ENCODE measurements around the gene PDPK1.

Gene PDPK1

DNA sequence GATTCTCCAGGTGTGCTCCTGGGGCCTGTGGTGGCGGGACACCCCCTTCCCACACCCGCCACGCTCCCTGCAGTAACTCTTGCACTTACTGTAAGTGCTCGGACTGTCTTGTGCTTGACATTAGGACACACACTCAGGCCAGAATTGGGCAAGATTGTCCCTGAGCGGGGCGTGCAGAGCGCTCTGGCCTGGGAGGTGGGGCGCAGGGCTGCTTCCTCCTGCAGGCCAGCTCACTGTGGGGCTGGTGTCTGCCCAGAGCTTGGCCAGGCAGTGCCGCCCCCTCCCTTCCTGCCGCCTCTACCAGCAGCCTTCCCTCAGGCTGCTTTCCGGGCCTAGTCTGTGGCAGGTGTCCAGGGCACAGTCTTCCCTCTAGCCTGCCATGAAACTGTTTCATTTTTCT, 30.2 kb upstream of the PDPK1 start:
- DNase-seq = no peak

DNA sequence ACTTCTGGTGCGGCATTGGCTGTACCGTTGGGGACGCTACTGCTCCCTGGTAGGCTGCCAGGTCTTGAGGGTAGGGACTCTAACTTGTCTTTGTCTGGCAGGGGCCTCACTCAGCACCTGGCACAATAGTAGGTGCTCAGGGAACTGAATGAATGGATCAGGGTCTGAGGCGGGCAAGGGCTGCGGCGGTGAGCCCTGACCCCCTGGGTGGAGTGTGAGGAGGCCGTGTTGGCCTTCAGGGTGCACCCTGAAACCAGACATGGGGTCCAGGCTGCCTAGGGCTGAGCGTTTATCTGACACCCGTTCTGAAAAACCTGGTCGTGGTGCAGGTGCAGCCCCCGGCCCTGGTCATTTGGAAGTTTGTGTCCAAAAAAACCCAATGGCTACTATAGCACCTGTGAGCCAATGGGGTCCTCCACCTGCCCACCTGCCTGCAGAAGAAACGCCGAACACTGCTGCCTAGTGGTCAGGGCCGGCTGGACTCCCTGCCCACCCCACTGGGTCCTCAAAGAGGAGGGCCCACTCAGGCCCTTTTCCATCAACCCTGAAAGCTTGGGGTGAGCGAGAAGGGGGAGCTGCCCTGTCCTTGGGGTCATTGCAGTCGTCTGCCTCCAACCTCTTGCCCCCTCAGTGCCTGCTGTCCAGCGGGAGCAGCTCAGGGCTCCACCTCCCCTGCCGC, 29.0 kb upstream of the PDPK1 start:
- DNase-seq = no peak

DNA sequence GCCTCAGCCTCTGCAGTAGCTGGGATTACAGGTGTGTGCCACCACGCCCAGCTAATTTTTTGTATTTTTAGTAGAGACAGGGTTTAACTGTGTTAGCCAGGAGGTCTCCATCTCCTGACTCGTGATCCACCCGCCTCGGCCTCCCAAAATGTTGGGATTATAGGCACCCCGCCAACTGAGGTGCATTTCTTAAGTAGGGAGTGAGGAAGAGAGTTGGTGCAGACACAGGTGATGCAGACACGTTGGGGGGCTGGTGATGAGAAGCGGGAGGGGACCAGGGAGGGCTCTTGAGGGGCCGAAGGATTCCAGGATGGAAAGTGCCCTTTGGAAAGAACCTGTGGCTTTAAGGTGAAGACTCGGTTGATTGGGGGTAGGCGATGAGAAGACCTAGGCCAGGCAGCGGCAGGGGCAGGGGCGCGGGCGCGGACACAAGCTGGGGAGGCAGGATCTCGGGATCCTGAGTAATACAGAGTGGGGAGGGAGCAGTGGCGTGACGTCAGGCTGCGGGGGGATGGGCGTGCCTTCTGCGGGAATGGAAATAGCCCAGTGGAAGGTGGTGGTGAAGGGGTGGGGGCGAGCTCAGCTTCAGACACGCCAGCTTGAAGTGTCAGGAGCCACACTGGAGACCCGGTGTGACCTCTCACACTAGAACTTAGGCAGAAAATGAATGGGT, 26.6 kb upstream of the PDPK1 start:
- DNase-seq = no peak

DNA sequence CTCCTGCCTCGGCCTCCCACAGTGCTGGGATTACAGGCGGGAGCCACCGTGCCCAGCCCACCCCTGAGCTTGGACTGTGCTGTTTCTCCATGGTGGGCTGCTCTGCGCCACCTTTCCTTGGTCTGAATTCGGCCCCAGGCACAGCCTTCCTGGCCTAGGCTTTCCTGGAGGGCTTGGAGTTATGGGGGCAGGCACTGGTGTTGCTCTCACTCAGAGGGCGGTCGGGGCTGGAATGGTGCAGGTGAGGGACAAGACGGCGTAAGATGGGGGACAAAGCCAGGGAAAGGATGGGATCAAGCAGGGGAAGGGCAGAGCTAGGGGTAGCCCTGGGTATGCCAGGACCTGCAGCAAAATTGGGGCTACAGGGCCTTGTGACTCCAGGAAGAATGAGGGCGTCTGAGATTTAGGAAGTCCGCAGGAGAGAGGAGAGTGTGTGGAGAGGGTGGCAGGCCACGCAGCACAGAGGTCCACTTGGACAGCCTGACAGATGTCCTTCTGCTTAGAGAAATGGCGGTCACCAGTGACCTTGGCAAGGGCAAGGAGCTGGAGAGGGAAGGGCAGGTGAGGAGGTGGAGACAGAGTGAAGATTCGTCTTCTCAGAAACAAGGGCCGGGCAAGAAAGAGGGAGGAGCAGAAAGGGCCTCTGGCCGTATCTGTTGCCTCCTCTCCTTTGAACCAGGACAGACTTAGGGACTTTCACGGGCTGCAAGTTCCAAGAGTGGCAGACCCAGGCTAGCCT, 25.7 kb upstream of the PDPK1 start:
- no peak for DNase-seq

DNA sequence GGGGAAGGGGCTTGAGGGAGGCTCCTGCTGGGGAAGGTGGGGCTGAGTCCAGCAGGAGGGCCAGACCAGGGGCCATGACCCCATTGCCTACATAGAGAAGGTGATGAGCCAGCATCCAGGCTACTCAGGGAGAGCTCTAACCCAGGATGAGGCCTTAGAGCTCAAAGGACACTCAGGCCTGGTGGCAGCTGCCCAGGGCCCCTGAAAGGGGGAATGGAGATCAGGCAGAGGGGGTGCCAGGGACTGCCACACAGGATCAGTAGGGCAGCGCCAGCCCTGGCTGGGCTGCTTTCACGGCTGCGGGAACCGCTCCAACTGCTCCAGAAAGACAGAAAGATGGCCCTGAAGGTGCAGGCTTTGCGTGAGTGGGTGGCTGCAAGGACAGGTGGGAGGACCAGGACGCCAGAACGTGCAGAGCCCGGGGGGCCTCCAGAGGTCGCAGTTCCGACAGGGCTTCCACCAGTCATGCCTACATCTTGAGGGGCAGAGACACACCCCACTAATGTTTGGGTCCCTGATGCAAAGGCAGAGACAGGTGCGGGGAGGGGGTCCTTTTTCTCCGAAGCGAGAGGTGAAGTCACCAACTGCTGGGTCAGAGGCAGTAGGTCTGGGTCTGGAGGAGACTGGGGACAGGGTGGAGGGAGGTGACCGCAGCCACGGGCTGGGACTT, 25.0 kb upstream of the PDPK1 start:
- DNase-seq = no peak

DNA sequence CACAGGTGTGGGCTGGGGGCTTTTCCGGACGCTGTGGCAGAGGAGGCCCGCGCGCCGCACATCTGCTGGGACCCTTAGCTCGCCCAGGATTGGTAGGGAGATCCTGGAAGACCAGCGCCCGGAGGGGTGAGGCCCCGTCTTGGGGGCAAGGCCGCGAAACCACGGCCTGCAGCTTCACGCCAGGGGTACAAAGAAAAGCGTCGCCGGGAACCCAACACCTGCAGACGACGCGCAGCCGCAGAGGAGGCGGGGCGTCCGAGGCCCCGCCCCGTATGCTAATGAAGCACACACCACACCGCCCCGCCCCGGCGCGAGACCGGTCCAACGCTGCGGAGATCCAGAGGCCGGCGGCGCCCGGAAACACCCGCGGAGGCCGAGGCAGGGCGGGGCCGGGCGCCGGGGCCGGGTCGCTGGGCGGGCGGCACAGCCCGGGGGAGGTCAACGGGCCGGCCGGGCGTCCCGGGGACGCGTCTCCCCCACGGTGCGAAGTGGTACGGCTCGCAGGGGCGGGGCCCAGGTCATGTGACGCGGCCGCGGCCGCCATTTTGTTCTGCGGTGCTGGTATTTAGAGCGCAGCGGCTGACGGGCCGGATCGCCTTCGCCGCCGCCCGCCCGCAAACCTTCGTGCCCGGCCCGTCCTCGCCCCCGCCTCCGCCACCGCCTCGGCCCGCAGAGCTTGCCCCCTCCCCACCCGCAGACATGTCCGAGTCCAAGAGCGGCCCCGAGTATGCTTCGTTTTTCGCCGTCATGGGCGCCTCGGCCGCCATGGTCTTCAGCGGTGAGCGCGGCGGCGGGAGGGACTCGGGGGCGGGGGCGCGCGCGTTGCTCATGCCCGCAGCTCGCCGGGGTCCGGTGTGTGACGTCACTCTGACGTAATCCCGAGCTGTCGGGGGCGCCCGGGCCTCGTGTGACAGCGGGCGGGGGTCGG, 24.2 kb upstream of the PDPK1 start, which contains the start of gene ATP6V0C:
TSS of gene ATP6V0C (plus strand) at position 548 of the 928 bp plus-strand sequence. CDS start at position 700, 152 bp downstream.
- peak; percentile 87 to 89 for DNase-seq

DNA sequence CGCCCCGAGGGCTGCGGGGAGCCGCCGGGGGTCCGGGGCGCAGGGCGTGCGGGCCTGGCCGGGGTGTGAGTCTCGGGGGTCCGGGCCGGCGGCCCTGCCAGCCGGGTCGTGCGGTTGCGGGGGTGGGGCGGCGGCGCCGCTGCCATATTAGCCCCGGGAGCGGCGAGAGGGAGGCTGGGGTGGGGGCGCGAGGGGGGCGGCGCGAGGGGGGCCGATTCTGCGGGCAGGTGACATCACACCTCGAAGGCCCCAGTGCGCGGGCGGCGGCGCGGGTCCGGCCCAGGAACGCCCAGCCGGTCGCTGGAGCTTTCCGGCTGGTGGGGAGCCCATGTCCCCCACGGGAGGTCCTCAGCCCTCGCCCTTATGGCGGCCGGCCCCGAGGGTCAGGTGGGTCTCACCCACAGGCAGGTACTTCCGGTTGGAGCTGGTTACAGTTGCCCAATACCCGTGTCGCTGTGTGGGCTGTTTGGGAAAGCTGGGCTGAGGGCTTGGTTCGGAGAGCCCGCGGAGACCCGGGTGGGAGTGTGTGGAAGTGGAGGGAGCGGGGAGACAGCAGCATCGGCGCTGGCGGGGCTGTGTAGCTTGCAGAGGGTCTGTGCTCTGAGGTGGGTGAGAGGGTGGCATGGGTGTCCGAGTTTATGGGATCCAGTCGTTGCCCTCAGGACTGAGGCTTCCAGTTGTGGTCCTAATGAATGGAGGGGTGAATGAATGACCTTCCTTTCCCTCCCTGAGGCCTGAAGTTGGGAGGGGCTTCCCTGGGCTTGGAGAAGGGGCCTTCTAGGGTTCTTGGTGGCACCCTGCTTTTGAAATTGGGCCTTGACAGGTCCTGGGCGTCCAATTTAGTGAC, 23.3 kb upstream of the PDPK1 start:
- DNase-seq = no peak

DNA sequence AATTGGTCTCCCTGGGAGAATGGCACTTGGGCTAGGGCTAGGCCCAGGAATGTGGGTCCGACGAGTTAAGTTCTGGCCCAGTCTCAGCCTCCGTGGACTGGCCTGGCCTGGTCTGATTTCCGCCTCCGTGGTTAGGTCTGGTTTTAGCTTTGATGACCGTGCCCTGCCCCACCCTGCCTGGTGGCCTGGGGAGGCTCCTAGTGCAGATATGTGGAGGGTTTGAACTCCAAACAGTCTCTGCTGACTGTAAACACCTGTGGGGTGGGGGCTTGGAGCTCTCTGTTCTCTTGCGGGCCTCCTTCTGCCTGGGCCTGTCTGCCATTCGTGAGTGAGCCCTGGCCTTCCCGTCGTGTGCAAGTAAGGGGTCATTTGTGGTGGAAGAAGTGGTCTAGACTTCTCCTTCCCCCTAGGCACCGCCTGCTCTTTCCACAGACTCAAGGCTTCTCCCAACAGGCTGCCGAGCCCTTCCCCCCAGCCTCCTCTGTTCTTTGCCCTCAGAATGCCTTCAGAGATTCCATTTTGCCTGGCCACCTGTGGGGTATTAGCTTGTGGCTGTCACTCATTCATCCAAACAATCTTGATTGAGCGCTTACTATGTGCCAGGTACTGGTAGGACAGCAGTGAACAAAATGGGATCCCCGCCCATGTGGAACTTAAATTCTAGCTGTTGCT, 22.5 kb upstream of the PDPK1 start:
- no peak for DNase-seq

DNA sequence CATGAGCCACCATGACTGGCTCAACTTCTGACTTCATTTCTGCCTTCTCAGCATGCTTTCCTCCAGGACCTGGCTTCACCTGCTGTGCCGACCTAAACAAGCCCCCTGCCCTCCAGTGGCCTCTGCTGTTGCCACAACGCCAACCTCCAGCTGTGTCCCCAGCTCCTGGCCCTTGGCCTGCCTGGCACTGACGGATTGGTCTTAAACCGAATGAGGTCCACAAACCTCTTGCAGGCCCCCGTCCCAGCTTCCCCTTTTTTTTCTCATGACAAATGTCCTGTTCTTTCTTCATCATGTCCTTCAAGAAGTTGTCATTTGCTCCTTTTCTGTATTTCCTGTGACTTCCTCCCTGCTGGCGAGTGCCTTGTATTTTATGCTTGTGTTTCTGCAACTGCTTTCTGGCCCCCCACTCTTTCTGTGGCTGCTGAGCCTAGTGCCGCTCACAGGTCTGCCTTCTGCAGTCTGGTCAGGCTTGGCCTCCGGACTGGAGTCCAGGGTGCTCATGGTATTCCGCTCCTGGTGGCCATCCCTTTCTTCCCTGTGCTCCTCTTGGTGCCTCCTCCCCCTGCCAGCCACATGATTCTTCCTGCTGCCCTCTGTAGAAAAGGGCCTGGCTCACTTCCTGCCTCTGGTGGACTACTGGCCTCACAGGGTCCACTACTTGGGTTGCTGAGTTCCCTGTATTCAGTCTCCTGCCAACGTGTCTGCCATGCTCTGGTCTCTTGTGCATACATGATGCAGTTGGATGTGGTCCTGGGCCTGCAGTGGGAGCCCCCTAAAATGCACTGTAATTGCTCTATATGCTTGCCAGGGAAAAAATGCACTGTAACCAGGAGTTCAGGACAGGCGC, 21.2 kb upstream of the PDPK1 start:
- DNase-seq = no peak

DNA sequence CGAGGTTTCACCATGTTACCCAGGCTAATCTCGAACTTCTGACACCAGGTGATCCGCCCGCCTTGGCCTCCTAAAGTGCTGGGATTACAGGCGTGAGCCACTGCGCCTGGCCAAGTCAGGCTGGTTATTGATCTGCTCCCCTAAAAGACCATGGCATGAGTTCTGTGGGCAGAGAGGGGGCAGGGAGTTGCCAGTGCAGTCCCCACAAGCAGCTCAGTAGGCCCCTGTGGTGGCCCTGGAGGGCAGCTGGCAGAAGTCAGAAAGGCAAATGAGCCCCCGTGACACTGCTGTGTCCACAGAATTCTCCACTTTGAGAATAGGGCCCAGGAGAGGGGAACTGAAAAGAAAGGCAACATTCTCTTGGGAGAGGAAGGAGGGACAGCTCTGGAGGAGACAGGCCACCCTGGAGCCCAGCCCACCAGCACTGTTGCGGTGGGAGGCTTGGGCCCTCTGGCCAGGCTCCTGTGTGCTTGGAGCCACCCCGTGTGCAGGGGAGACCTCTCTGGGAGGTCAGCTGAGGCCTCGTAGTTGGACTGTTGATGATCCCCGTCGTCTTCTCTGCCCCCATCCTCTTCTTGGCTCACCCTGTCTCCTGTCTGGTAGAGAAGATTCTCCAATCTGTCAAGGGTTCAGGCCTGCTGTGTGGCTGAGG, 19.7 kb upstream of the PDPK1 start:
- DNase-seq = no peak

DNA sequence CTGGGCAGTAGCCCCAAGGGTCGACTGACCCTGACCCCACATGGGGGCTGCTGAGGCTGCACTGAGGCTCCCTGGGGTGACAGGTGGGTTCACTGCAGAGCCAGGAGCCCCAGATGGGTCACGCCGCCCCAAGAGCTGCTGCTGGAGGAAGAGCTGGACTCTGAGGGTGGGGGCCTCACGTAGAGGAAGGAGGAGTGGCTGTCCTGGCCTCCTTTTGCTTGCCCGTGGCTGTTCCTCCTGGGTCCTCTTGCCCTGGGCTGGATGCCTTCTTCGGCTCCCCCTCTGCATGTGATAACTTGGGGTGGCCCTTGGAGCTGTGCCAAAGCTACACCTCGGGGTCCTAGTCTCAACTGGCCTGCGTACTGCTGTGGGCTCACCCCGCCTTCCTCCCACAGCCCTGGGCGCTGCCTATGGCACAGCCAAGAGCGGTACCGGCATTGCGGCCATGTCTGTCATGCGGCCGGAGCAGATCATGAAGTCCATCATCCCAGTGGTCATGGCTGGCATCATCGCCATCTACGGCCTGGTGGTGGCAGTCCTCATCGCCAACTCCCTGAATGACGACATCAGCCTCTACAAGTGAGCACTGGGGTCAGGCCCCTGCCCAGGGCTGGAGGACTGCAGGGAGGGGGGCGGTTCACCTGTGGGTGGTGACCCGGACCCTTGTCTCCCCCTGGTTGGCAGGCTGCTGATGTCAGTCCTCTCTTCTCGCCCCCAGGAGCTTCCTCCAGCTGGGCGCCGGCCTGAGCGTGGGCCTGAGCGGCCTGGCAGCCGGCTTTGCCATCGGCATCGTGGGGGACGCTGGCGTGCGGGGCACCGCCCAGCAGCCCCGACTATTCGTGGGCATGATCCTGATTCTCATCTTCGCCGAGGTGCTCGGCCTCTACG, 18.8 kb upstream of the PDPK1 start:
- no peak for DNase-seq

DNA sequence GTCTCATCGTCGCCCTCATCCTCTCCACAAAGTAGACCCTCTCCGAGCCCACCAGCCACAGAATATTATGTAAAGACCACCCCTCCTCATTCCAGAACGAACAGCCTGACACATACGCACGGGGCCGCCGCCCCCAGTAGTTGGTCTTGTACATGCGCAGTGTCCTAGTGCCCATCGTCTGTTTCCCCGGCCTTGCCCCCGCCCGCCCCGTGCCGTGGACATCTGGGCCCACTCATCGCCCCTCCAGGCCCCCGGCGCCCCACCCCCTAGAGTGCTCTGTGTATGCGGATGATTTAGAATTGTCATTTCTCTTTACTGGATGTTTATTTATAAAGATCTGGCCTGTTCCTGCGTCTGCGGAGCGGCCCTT, 18.1 kb upstream of the PDPK1 start:
- no peak for DNase-seq

DNA sequence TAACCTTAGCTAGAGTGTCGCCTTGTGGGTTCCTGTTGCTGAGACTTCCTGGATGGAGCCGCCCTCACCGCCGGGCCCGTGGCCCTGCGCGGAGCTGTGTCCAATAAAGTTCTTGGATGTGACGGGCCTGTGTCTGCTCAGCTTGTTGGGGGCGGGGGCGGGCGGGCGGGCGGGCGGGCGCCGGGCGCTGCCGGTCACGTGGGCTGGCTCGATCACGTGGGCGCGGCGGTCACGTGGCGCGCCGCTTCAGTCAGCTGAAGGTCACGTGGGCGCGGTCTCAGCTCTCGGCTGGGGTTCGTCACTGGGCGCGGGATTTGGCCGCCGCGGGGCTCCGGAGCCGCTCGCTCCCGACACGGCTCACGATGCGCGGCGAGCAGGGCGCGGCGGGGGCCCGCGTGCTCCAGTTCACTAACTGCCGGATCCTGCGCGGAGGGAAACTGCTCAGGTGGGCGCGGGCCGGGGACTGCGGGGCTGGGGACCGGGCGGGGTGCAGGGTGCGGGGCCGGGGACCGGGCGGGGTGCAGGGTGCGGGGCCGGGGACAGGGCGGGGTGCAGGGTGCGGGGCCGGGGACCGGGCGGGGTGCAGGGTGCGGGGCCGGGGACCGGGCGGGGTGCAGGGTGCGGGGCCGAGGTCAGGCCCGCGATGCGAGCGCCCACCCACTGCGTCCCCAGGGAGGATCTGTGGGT, 17.6 kb upstream of the PDPK1 start, which contains the start of gene AMDHD2:
TSS of gene AMDHD2 (plus strand) at position 275 of the 687 bp plus-strand sequence. CDS start at position 363, 88 bp downstream.
- peak; percentile 86 to 89 for DNase-seq

DNA sequence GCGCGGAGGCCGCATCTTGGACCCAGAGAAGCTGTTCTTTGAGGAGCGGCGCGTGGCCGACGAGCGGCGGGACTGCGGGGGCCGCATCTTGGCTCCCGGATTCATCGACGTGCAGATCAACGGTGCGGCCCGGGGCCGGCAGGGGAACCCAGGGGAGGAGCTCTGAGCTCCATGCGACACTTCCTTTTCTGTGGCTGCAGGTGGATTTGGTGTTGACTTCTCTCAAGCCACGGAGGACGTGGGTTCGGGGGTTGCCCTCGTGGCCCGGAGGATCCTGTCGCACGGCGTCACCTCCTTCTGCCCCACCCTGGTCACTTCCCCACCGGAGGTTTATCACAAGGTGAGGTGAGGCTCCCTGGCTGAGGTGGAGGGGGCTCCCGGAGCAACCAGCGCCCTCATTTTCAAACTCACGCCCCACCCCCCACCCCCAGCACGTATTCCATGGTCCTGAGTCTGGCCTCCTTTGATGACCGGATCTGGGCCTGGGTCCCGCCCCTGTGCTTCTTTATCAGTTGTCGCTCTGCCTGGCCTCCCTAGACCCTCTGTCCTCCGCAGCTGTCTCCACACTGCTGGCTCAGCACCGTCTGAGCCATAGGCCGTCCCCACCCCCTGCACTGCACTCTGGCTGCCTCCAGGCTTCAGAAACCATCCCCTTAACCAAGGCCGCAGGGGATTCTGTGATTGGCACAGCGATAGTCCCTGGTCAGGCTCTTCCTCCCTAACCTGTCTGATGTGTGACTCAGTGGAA, 16.9 kb upstream of the PDPK1 start:
- DNase-seq = peak in 1 of 2 donors; percentile 29

DNA sequence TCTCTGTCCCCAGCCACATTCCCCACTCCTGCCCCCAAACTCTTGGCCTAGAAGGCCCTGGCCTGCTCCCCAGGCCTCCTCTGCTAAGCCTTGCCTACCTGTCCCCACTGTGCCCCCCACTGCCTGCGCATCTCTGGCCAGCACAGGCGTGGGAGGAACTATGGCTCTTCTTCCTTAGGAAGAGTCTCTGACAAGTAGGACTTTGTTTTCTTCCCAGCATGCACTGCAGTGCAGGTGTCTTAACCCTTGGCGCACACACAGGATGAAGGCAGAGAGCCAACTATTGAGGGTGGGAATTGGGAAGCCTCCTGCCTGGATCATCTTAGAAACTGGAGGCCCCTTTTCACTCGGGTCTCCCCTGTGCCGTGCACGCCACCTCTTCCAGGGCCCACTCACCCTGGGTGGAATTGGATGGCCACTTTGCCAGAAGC, 14.0 kb upstream of the PDPK1 start:
- DNase-seq = no peak

DNA sequence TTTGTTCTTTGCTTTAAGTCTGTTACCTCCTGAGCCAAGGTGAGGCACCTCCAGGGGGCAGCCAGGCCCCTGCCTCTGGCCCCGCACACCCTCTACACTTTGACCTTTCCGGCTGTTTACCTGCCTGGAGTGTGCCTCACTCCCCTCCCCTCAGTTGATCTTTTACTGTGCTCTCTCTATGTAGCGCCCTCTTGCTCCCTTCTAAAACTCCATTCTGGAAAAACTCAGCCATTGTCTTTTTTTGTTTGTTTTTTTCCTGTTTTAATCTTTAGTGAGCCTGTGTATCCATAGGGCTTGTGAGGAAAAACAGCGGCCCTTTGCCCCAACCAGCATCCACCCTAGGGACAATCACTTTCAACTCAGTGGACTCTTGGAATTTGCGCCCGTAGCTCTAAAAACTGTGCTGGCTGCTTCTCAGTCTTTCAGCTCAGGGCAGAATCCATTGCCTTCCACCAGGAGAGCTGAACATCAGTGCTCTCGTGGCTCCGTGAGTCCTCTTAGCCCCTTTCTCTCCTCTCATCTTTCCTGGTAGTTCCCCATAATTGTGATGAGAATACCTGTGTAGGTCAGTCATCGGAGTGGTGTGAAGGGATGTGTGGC, 13.4 kb upstream of the PDPK1 start:
- DNase-seq = no peak

Measured in stimulated activated CD4-positive, alpha-beta T cell treated with anti-CD3 and anti-CD28 coated beads, Interleukin-2, amount 100 ng/mL, for 48 hours (primary cell).